ENCODE data around the gene TMEM132E. TPM values are rescaled to one million over a fixed set of nuclear protein-coding genes. Genes with fewer than 3 reads are reported as not detected.

The TMEM132E gene
- total RNA-seq, 2 donors from 2014 or later: 0.24 to 0.26 TPM

- Histone ChIP-seq H3K4me3 (no peak overlapping the region), H3K27ac (no peak overlapping the region), H3K4me1 (no peaks in the 10 kb centered on the region), H3K9me3 (no peaks in the 10 kb centered on the region), H3K36me3 (no peaks in the 10 kb centered on the region), H3K27me3 (peaks cover 0 to 3% of the 10 kb centered on the region in 2 donors)
- no peak for TF ChIP-seq CTCF (IDR thresholded peaks at IDR 0.05)
- DNase-seq (ENCODE audit: low spot score): no peak
Measured at GRCh38 chr17:34566873-34567272, 12.5 kb upstream of the TMEM132E start.

- no peak for DNase-seq (ENCODE audit: low spot score)
- H3K9me3 ChIP-seq: no peaks in the 10 kb centered on the region
- no peak for TF ChIP-seq CTCF (IDR thresholded peaks at IDR 0.05)
- no peaks in the 10 kb centered on the region for H3K4me1 ChIP-seq
- H3K4me3 ChIP-seq: no peak overlapping the region
- H3K27me3 ChIP-seq: peaks cover 0 to 3% of the 10 kb centered on the region in 2 donors
- H3K36me3 ChIP-seq: no peaks in the 10 kb centered on the region
- H3K27ac ChIP-seq: no peak overlapping the region
Measured at GRCh38 chr17:34567691-34568465, 11.5 kb upstream of the TMEM132E start.

- no peak for TF ChIP-seq CTCF (IDR thresholded peaks at IDR 0.05)
- Histone ChIP-seq H3K9me3 (no peaks in the 10 kb centered on the region), H3K27me3 (peaks cover 0 to 3% of the 10 kb centered on the region in 2 donors), H3K4me3 (no peak overlapping the region), H3K27ac (no peak overlapping the region), H3K4me1 (no peaks in the 10 kb centered on the region), H3K36me3 (no peaks in the 10 kb centered on the region)
- no peak for DNase-seq (ENCODE audit: low spot score)
Measured at GRCh38 chr17:34568953-34569352, 10.4 kb upstream of the TMEM132E start.

- H3K9me3 ChIP-seq: no peaks in the 10 kb centered on the region
- no peak overlapping the region for H3K27ac ChIP-seq
- H3K27me3 ChIP-seq: peaks cover 0 to 3% of the 10 kb centered on the region in 2 donors
Measured at GRCh38 chr17:34569591-34569990, 9.8 kb upstream of the TMEM132E start.

DNA sequence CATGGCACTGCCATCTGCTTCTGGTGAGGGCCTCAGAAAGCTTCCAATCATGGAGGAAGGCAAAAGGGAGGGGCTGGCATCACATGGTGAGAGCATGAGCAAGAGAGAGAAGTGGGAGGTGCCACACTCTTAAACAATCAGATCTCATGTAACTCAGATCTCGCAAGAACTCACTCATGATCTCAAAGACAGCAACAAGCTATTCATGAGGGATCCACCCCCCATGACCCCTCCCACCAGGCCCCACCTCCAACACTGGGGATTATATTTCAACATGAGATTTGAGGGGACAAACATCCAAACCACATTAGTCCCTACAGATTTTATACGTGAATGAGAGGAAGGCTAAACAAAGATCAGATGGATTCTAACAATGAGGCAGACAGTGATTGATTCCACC is 8.9 kb upstream of the TMEM132E start:
- DNase-seq (ENCODE audit: low spot score): no peak
- no peak for TF ChIP-seq CTCF (IDR thresholded peaks at IDR 0.05)
- H3K27ac ChIP-seq: no peak overlapping the region
- no peak overlapping the region for H3K4me3 ChIP-seq
- H3K27me3 ChIP-seq: peaks cover 0 to 3% of the 10 kb centered on the region in 2 donors
- H3K4me1 ChIP-seq: no peaks in the 10 kb centered on the region
- no peaks in the 10 kb centered on the region for H3K36me3 ChIP-seq
- peaks cover 0 to 5% of the 10 kb centered on the region in 2 donors for H3K9me3 ChIP-seq

More at GRCh38 chr17:34569591-34569990, 9.8 kb upstream of the TMEM132E start:
- no peak overlapping the region for H3K4me3 ChIP-seq
- H3K4me1 ChIP-seq: no peaks in the 10 kb centered on the region
- H3K36me3 ChIP-seq: no peaks in the 10 kb centered on the region
- no peak for DNase-seq (ENCODE audit: low spot score)
- no peak for TF ChIP-seq CTCF (IDR thresholded peaks at IDR 0.05)
